Adrenal gland (tissue), 12 donors: ENCODE data around the gene MCCD1. TPM values are rescaled to one million over a fixed set of nuclear protein-coding genes. Genes with fewer than 3 reads are reported as not detected.

Experiments
- DNase-seq, 7 donors: peaks; one replicate each; pipeline ENCODE4 v3.0.0-alpha.2; 2019 to 2020
- H3K27ac ChIP-seq, 5 donors: fragments of 200-600 bp; sonication (generic) in 4 of 5; 1 replicate in 3 of 5; 2 replicates in 2 of 5; pipeline versions ENCODE4 v1.5.1 to v1.8.0; 2016 to 2020; ENCODE audit warnings: mild to moderate bottlenecking in 1 of 5
- H3K27me3 ChIP-seq: fragments of 200-600 bp; 2 replicates; pipeline ENCODE4 v1.8.0; 2021
- H3K36me3 ChIP-seq, 2 donors: fragments of 200-600 bp; replicated peaks in 1 of 2; 1 replicate in 1 of 2; 2 replicates in 1 of 2; pipeline versions ENCODE4 v1.5.1 to v1.8.0; 2018 to 2022
- H3K4me1 ChIP-seq, 2 donors: fragments of 200-600 bp; replicated peaks in 1 of 2; 1 replicate in 1 of 2; 2 replicates in 1 of 2; pipeline versions ENCODE4 v1.5.1 to v1.8.0; 2018 to 2021
- H3K4me3 ChIP-seq, 4 donors: fragments of 200-600 bp; sonication (generic) in 3 of 4; one replicate each; pipeline ENCODE4 v1.5.1; 2016 to 2018
- H3K9me3 ChIP-seq, 3 donors: fragments of 200-600 bp; sonication (generic) in 1 of 3; replicated peaks in 1 of 3; 1 replicate in 2 of 3; 2 replicates in 1 of 3; pipeline versions ENCODE4 v1.5.1 to v1.8.0; 2016 to 2021
- CTCF ChIP-seq, 6 experiments: fragments of 450-650 bp in 4 of 6; fragments of 200-600 bp in 2 of 6; sonication (generic) in 1 of 6; IDR thresholded peaks; 1 replicate in 5 of 6; 2 replicates in 1 of 6; pipeline versions ENCODE4 v1.5.1 to v1.8.0; 2016 to 2021; ENCODE audit warnings: antibody characterized with exemption in 6 of 6, mild to moderate bottlenecking in 2 of 6, moderate library complexity in 1 of 6
- POLR2A ChIP-seq, 2 donors: fragments of 450-650 bp; IDR thresholded peaks; one replicate each; pipeline ENCODE4 v1.6.1; 2017; ENCODE audit warnings: antibody characterized with exemption in 2 of 2, mild to moderate bottlenecking in 2 of 2, moderate library complexity in 1 of 2
- WGBS, 4 donors: extraction: QIAGEN DNeasy Blood & Tissue Kit in 2 of 4; methylation state at CpG; one replicate each; pipeline versions ENCODE4 v1.1.5 to v1.1.7; 2013 to 2017; 5-methylcytosine and 5-hydroxymethylcytosine counted together
- intact Hi-C, 2 donors: fragments of 100-400 bp; cut with DNase I; formaldehyde crosslinking; loops; one replicate each; pipeline versions ENCODE4 v1.14.1 to v1.15.0; 2022 to 2023
- polyA plus RNA-seq, 3 donors: library from polyadenylated mRNA; stranded (reverse); fragments of 200-250 nt in 2 of 3; fragments of 350-450 nt in 1 of 3; fragmentation: Illumina TruSeq in 1 of 3; extraction: RNeasy Lipid Tissue Mini Kit (QIAGEN cat#74804) in 1 of 3; gene quantifications; one replicate each; pipeline ENCODE4 v1.2.3, GENCODE V29; 2013 to 2014
- total RNA-seq, 9 donors: library from RNA; depleted of rRNA in 4 of 9; stranded (reverse); fragments of >200 nt in 4 of 9; fragments of 120-200 nt in 1 of 9; fragmentation: NEBNext Ultra II Directional in 1 of 9; extraction: Animal tissue kit (Norgen Biotek cat#: 25700) in 1 of 9; gene quantifications; one replicate each; pipeline versions ENCODE4 v1.1.0 to v1.2.4, GENCODE V29; 2013 to 2023
- donor health status: healthy with polysubstance abuse.
- donor health status: Bipolar disorder and iron deficiency.
- donor health status: DM: yes; HTN: yes; CAD: no.
- donor health status: DM: no; HTN: no; CAD: no.
- donor health status: DM: no; HTN: no; CAD: no.
- donor health status: DM: yes; HTN: yes; CAD: no.

The MCCD1 gene
- total and polyA plus RNA-seq, 12 donors: not detected

- intact Hi-C loops: no loop called here
- no peak for DNase-seq
- 11 to 16% (median 15%) methylated on average over 4 of the region's 4 CpGs for WGBS, 4 donors
- H3K4me1 ChIP-seq: peaks cover 20 to 45% of the 10 kb centered on the region in 2 donors
- peak overlapping the region in 3 of 5 donors; percentile 94 to 98 (median 96) for H3K27ac ChIP-seq
- H3K4me3 ChIP-seq: peak overlapping the region in 3 of 4 donors; percentile 44 to 86 (median 78)
- H3K27me3 ChIP-seq: no peaks in the 10 kb centered on the region
- H3K36me3 ChIP-seq: peaks cover 0 to 47% of the 10 kb centered on the region in 2 donors
- H3K9me3 ChIP-seq: no peaks in the 10 kb centered on the region
- TF ChIP-seq CTCF (IDR thresholded peaks at IDR 0.05) (no peak), POLR2A (IDR thresholded peaks at IDR 0.05) (no peak)
These were observed 11.9 kb downstream of the MCCD1 start for GRCh38 chr6:31540640-31541039.

- WGBS, 4 donors: 0 to 1% (median 0%) methylated on average over 17 to 21 of the region's 21 CpGs
- no peaks in the 10 kb centered on the region for H3K27me3 ChIP-seq
- peak overlapping the region; percentile 78 to 98 (median 94) for H3K27ac ChIP-seq
- DNase-seq: peak in 6 of 7 donors; percentile 53 to 78 (median 62)
- peak overlapping the region; percentile 44 to 86 (median 81) for H3K4me3 ChIP-seq
- no peaks in the 10 kb centered on the region for H3K9me3 ChIP-seq
- intact Hi-C loops: no loop called here
- TF ChIP-seq POLR2A (IDR thresholded peaks at IDR 0.05) (no peak), CTCF (IDR thresholded peaks at IDR 0.05) (no peak)
- peaks cover 0 to 42% of the 10 kb centered on the region in 2 donors for H3K36me3 ChIP-seq
- H3K4me1 ChIP-seq: peaks cover 20 to 47% of the 10 kb centered on the region in 2 donors
These were observed 12.4 kb downstream of the MCCD1 start for GRCh38 chr6:31541059-31541657.

GRCh38 chr6:31541658-31542521 is 13.1 kb downstream of the MCCD1 start, which contains the start of gene DDX39B:
TSS of gene DDX39B (minus strand) at chr6:31542003. CDS start at chr6:31540532, 1,471 bp downstream.
- H3K4me3 ChIP-seq: peak within 1 kb of the TSS; percentile 49 to 86 (median 81)
- H3K9me3 ChIP-seq: no peaks in the 10 kb centered on the region
- intact Hi-C loops: no loop called here
- H3K36me3 ChIP-seq: peaks cover 0 to 34% of the 10 kb centered on the region in 2 donors
- peaks cover 20 to 46% of the 10 kb centered on the region in 2 donors for H3K4me1 ChIP-seq
- WGBS, 4 donors: 0 to 1% (median 0%) methylated on average over 38 to 43 of the region's 43 CpGs
- H3K27me3 ChIP-seq: no peaks in the 10 kb centered on the region
- peak; percentile 94 to 98 (median 97) for DNase-seq
- H3K27ac ChIP-seq: peak within 1 kb of the TSS; percentile 78 to 98 (median 94)
- TF ChIP-seq POLR2A (IDR thresholded peaks at IDR 0.05): peak; percentile 84 to 92
- TF ChIP-seq CTCF (IDR thresholded peaks at IDR 0.05): no peak

- intact Hi-C loops: no loop called here
- H3K4me3 ChIP-seq: no peak overlapping the region
- no peak overlapping the region for H3K27ac ChIP-seq
- peaks cover 29 to 47% of the 10 kb centered on the region in 2 donors for H3K4me1 ChIP-seq
- no peak for TF ChIP-seq POLR2A (IDR thresholded peaks at IDR 0.05)
- 93 to 94% (median 93%) methylated on average over 6 of the region's 6 CpGs for WGBS, 4 donors
- H3K36me3 ChIP-seq: peaks cover 0 to 17% of the 10 kb centered on the region in 2 donors
- no peaks in the 10 kb centered on the region for H3K27me3 ChIP-seq
- no peak for DNase-seq
- H3K9me3 ChIP-seq: no peaks in the 10 kb centered on the region
These were observed 14.9 kb downstream of the MCCD1 start for GRCh38 chr6:31543639-31544038.
